Upper lobe of left lung (tissue), 6 donors: ENCODE data around the gene CUL2. TPM values are rescaled to one million over a fixed set of nuclear protein-coding genes. Genes with fewer than 3 reads are reported as not detected.
"Not testable (repeated sequence)": the region's sequence is repeated elsewhere in the genome, so short reads cannot be mapped to it uniquely, and the experiment has no call there.

Source experiments
- ATAC-seq, 2 donors: fragments of 200-7000 bp; cut with Tn5 transposase; one replicate each; pipeline ENCODE4 v1.9.1; 2022; ENCODE audit warnings: mild to moderate bottlenecking in 2 of 2, moderate library complexity in 2 of 2; ENCODE audit not compliant: low FRiP score in 2 of 2
- DNase-seq, 2 donors: peaks; one replicate each; pipeline ENCODE4 v3.0.0-alpha.2; 2019 to 2020
- H3K27ac ChIP-seq, 4 donors: fragments of 200-600 bp; sonication (generic); one replicate each; pipeline ENCODE4 v1.5.1; 2016 to 2019
- H3K27me3 ChIP-seq, 4 donors: fragments of 200-600 bp; sonication (generic); one replicate each; pipeline ENCODE4 v1.5.1; 2017 to 2019
- H3K36me3 ChIP-seq, 4 donors: fragments of 200-600 bp; sonication (generic); one replicate each; pipeline ENCODE4 v1.5.1; 2016 to 2019
- H3K4me1 ChIP-seq, 4 donors: fragments of 200-600 bp; sonication (generic); one replicate each; pipeline ENCODE4 v1.5.1; 2018 to 2019
- H3K4me3 ChIP-seq, 4 donors: fragments of 200-600 bp; sonication (generic); one replicate each; pipeline ENCODE4 v1.5.1; 2017 to 2019; ENCODE audit warnings: mild to moderate bottlenecking in 2 of 4, moderate library complexity in 1 of 4
- H3K9me3 ChIP-seq, 4 donors: fragments of 200-600 bp; sonication (generic); one replicate each; pipeline ENCODE4 v1.5.1; 2018 to 2019
- CTCF ChIP-seq, 6 experiments: fragments of 450-650 bp in 4 of 6; fragments of 200-600 bp in 2 of 6; sonication (generic) in 2 of 6; IDR thresholded peaks; one replicate each; pipeline ENCODE4 v1.5.1; 2016 to 2019; ENCODE audit warnings: antibody characterized with exemption in 6 of 6
- EP300 ChIP-seq, 4 donors: sonication (generic); formaldehyde crosslinking; IDR thresholded peaks; one replicate each; pipeline ENCODE4 v1.5.1; 2017; ENCODE audit warnings: antibody characterized with exemption in 4 of 4, control low read depth in 2 of 4
- POLR2A ChIP-seq, 4 donors: fragments of 450-650 bp; IDR thresholded peaks; one replicate each; pipeline ENCODE4 v1.5.1; 2016 to 2017; ENCODE audit warnings: antibody characterized with exemption in 4 of 4, mild to moderate bottlenecking in 2 of 4
- POLR2AphosphoS5 ChIP-seq, 2 donors: sonication (generic); formaldehyde crosslinking; IDR thresholded peaks; one replicate each; pipeline ENCODE4 v1.5.1; 2017; ENCODE audit warnings: antibody characterized with exemption in 2 of 2
- WGBS, 2 donors: methylation state at CpG; one replicate each; pipeline ENCODE4 v1.1.5; 2017 to 2018; 5-methylcytosine and 5-hydroxymethylcytosine counted together
- total RNA-seq, 6 donors: library from RNA; depleted of rRNA in 4 of 6; stranded (reverse); fragments of >200 nt in 4 of 6; gene quantifications; one replicate each; pipeline versions ENCODE4 v1.1.0 to v1.2.1, GENCODE V29; 2016 to 2021
- donor health status: DM: no; HTN: no; CAD: no; lungs with moderate emphysema.
- donor health status: DM: no; HTN: yes; CAD: no; lungs with severe emphysema.

CUL2 gene
- total RNA-seq, 6 donors from 2014 or later: 11.8 to 30.7 (median 19.7) TPM

- Histone ChIP-seq H3K4me3 (no peak overlapping the region), H3K9me3 (no peaks in the 10 kb centered on the region), H3K4me1 (peaks cover 0 to 7% (median 2%) of the 10 kb centered on the region in 4 donors), H3K27ac (no peak overlapping the region), H3K27me3 (no peaks in the 10 kb centered on the region), H3K36me3 (peaks cover 3 to 55% (median 16%) of the 10 kb centered on the region in 4 donors)
- 50 to 75% methylated on average over 2 of the region's 2 CpGs for WGBS, 2 donors
- DNase-seq (no peak), ATAC-seq (no peak)
- TF ChIP-seq CTCF (IDR thresholded peaks at IDR 0.05): no peak
- TF ChIP-seq POLR2A (IDR thresholded peaks at IDR 0.05): no peak
- no peak for TF ChIP-seq POLR2AphosphoS5 (IDR thresholded peaks at IDR 0.05)
- no peak for TF ChIP-seq EP300 (IDR thresholded peaks at IDR 0.05)
These were observed 44.1 kb downstream of the CUL2 start for GRCh38 chr10:35046074-35046473.

- not testable (repeated sequence) for H3K27ac ChIP-seq, H3K4me3 ChIP-seq, H3K4me1 ChIP-seq, H3K27me3 ChIP-seq, DNase-seq, H3K9me3 ChIP-seq, ATAC-seq
- 87 to 98% methylated on average over 6 of the region's 6 CpGs for WGBS, 2 donors
- peaks cover 3 to 63% (median 20%) of the 10 kb centered on the region in 4 donors for H3K36me3 ChIP-seq
These were observed 44.9 kb downstream of the CUL2 start for GRCh38 chr10:35045275-35045674.

- WGBS, 2 donors: 96 to 97% methylated on average over 3 to 4 of the region's 4 CpGs
- Histone ChIP-seq H3K36me3 (peaks cover 3 to 66% (median 17%) of the 10 kb centered on the region in 4 donors), H3K27ac (no peak overlapping the region), H3K4me3 (no peak overlapping the region), H3K4me1 (peaks cover 0 to 4% (median 0%) of the 10 kb centered on the region in 4 donors), H3K27me3 (no peaks in the 10 kb centered on the region), H3K9me3 (no peaks in the 10 kb centered on the region)
- DNase-seq (no peak), ATAC-seq (no peak)
- TF ChIP-seq POLR2A (IDR thresholded peaks at IDR 0.05) (no peak), EP300 (IDR thresholded peaks at IDR 0.05) (no peak), CTCF (IDR thresholded peaks at IDR 0.05) (no peak), POLR2AphosphoS5 (IDR thresholded peaks at IDR 0.05) (no peak)
These were observed 46.3 kb downstream of the CUL2 start for GRCh38 chr10:35043796-35044344.

GRCh38 chr10:35042783-35043182 lies 47.4 kb downstream of the CUL2 start:
- 91 to 92% methylated on average over 3 of the region's 3 CpGs for WGBS, 2 donors
- DNase-seq: no peak
- Histone ChIP-seq H3K4me1 (peaks cover 0 to 4% (median 0%) of the 10 kb centered on the region in 4 donors), H3K27ac (no peak overlapping the region), H3K27me3 (no peaks in the 10 kb centered on the region), H3K9me3 (no peaks in the 10 kb centered on the region), H3K4me3 (no peak overlapping the region), H3K36me3 (peaks cover 3 to 65% (median 17%) of the 10 kb centered on the region in 4 donors)
- TF ChIP-seq CTCF (IDR thresholded peaks at IDR 0.05) (no peak), POLR2AphosphoS5 (IDR thresholded peaks at IDR 0.05) (no peak), EP300 (IDR thresholded peaks at IDR 0.05) (no peak), POLR2A (IDR thresholded peaks at IDR 0.05) (no peak)
- peak in 1 of 2 donors; percentile 57 for ATAC-seq

GRCh38 chr10:35041502-35041879 lies 48.6 kb downstream of the CUL2 start:
- Histone ChIP-seq H3K4me1 (peaks cover 0 to 4% (median 0%) of the 10 kb centered on the region in 4 donors), H3K9me3 (no peaks in the 10 kb centered on the region), H3K4me3 (no peak overlapping the region), H3K36me3 (peaks cover 3 to 72% (median 22%) of the 10 kb centered on the region in 4 donors), H3K27ac (no peak overlapping the region), H3K27me3 (no peaks in the 10 kb centered on the region)
- DNase-seq: peak in 1 of 2 donors; percentile 31
- TF ChIP-seq CTCF (IDR thresholded peaks at IDR 0.05) (no peak), EP300 (IDR thresholded peaks at IDR 0.05) (no peak)
- WGBS, 2 donors: 72 to 83% methylated on average over 9 of the region's 9 CpGs
- peak in 1 of 2 donors; percentile 14 for ATAC-seq
